Activated CD4-positive, alpha-beta T cell treated with anti-CD3 and anti-CD28 coated beads, Interleukin-2, amount 50 U/mL, for 4 hours (primary cell): Measurements from ENCODE around the gene ROR1.

ENCODE experiments used
- DNase-seq, 2 experiments: peaks; one replicate each; pipeline ENCODE4 v3.0.0-alpha.2; 2020

The ROR1 gene

DNA sequence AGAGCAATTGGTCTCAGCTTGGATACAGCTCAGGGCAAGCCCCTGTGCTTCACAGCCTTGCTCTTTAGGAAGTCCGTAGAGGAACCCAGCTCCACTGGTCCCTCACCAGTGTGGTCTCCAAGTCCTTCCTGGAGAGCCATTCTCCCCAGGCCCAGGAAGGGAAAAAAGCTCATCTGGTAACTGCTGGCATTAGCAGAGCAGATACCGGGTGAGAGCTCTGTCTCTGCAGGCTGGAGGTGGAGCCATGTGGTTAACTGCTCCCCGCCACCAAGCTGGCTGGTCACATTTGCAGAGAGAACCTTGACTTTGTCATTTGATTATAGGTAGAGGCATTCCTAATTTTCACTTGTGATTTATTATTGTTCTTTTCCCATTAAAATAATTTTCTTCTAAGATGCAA lies 169.6 kb downstream of the ROR1 start:
- no peak for DNase-seq

DNA sequence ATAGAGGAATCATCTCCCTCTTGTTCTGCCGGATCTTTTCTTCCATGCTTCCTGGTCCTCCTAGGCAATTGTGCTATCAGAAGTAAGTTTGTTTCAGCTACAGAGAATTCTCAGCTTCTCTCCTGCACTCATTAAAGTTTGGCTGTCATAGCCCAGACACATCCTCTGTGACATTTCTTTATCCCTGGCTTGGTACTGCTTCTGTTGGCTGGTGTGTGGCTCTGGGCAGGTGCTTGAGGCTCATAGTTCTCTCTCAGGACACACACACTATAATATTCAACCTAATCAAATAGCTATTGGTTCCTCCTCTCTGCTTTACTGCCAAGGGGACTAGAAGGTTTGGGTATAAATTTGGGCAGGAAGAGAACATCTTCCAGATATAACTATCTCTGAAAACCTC lies 172.1 kb downstream of the ROR1 start:
- DNase-seq, result no peak

DNA sequence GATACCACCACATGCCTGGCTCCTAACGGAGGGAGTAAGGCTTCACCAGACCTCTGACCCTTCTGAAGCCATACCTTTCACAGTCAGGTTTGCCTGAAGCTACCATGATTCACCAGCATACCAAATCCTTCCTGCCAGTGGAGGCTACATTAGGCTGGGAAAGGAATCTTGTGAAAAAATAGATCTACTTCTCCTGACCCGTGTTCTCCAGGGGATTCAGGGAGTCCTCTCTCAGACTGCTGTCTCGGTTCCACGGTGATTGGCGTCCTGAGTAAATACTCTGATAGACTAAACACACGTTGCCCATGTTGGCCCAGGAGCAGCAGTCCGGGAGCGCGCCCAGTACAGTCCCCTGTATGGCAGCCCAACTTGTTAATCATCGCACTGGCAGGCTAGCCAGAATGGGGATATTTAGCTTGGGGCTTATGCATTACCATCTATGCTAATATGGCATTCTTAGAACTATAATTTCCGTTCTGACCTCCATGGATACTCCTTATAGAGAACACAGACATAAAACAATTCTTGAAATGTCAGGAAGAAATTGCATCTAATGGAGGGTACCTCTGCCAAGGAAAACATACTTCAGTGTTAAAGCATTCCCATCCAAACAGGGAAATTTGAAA lies 173.2 kb downstream of the ROR1 start:
- DNase-seq, result no peak

DNA sequence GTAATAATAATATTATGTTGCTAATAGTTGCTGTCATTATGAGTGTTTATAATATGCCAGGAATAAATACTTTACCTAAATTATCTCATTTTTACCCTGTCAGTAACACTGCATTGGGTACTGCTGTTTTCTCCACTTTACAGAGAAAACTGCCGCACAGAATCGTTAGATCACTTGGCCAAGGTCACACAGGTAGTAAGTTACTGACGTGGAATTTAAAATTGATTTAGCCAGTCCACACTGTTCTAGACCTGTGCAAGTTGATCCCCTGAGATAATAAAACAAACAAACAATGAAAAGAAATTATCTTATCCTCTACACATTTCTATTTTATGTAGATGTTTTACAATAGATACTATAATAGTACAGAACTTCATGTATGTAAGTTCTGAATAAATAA lies 174.1 kb downstream of the ROR1 start:
- DNase-seq, result no peak

DNA sequence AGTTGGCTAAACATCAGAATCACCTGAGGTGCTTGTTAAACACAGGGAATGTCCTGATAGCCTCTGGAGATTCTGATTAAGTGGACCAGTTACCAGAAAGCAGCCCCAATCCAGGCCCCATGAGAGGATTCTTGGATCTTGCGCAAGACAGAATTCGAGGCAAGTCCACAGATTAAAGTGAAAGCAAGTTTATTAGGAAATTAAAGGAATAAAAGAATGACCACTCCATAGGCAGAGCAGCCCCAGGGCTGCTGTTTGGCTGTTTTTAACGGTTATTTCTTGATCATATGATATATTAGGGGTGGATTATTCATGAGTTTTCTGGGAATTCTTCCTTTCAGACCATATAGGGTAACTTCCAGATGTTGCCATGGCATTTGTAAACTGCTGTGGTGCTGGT lies 176.2 kb downstream of the ROR1 start:
- DNase-seq, result no peak

DNA sequence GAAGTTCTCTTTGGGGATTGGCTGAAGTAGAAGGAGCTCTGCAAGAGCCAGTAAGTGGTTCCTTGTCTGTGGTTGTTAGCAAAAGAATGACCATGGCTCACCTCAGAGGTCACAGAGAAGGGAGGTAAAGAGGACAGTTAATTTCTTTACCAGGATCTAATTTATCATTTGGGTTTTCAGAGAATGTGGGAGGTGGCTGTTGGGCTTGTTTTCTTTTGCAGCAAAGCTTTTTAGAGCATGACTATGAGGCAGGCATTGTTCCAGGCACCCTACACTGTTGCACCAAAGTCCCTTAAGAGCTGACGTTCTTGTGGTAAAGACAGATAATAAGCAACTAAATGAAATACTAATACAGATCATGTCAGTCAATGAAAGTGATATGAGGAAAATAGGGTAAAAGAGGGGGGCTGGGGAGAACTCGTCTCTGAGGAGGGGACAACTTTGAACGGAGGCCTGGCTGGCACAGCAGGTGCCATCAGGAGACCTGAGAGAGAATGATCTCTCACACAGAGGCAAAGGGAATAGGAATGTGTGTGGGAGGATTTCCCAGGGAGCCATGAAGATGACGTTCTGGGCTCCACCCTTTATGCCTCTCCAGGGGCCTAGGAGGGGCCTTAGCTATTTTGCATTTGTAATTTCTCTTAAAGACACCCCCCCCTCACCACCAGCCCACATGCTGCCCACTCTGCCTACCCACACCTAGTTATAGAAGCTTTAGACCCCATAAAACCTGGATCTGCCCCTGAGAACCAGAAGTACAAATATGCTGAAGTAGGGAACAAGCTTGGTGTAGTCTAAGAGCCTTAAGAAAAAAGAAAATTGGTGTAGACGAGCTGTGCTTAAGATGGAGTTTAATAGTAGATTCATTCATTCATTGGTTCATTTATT lies 177.5 kb downstream of the ROR1 start:
- no peak for DNase-seq

DNA sequence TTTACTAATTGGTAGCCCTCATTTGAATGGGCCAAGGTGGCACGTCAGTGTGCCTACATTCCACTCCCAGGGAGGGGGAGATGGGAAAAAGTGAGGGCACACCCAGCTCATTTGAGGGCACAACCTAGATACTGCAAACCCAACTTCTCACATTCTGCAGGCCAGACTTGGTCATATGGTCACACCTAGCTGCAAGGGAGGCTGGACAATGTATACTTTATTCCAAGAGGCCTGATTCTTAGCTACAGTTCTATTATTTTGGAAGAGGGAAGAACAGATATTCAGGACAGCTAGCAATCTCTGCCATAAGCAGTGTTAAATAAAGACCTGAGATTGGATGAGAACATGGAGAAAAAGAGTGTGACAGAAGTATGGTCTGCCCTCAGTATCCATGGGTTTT lies 180.4 kb downstream of the ROR1 start:
- no peak for DNase-seq

DNA sequence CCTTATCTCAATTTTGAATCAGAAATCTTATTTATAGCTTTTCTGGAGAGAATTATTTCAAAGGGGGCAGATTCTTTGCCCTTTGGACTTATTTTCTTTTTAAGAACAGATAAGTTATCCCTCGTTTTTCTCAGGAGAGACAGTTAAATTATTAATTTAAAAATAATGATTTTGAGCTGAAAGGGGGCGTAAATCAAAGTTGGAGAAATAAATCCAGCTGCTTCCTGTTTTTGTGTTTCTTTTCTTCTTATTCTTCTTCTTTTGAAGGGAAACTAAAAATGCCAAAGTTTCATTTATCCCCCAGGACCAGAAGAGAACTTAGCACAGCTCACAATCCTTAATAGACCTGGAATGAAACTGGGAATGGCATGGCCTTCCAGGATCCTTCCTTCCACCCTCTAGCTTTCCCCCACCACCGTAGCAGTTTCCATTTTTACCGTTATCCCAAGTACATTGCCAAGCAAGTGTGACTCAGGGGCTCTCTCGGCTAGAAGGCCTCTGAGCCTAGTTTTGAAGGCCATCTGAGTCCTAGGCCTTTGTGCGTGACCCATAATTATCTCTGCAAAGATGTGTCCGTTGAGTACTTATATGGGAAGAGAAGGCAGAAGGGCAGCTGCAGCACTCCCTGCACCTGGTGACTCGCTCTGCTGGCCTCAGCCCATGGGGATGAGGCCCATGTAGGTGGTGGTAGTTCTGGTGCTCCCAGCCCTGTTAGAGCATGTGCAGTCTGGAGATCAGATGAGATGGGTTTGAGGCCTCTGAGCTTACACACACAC lies 181.7 kb downstream of the ROR1 start:
- DNase-seq, result no peak

DNA sequence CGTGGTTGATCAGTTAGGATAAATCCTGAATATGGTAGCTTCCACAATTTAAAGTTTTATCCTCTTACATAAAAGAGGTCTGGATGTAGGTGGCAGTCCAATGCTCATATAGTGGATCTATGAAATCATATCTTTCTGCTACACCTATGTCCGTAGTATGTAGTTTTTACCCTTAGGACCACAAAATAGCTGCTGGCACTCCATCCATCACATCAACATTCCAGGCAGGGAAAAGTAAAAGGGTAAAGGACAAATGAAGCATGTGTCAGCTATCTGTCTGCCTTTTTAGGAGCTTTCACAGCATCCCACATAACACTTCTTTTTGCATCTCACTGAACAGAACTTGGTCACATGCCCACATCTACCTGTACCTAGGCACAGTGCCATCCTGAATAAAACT lies 184.7 kb downstream of the ROR1 start:
- no peak for DNase-seq

DNA sequence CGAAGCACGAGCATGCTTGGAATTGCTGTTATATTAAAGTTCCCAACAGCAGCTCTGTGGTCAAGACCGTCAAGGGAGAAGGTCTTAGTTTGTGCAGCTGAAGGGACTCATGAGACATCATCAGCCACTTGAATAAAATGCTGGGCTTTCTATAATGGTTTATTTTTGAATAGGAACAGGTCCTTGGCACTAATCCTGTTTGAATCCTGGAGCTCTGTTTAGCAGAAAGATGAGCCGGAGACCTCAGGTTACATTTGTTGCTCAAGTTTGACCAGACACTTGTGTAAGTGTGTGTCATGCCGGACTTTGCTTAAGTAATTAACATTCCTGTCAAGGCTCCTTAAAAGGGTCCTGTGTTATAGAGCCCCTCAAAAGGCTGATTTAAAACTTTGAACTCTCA lies 186.5 kb downstream of the ROR1 start:
- DNase-seq, result no peak

DNA sequence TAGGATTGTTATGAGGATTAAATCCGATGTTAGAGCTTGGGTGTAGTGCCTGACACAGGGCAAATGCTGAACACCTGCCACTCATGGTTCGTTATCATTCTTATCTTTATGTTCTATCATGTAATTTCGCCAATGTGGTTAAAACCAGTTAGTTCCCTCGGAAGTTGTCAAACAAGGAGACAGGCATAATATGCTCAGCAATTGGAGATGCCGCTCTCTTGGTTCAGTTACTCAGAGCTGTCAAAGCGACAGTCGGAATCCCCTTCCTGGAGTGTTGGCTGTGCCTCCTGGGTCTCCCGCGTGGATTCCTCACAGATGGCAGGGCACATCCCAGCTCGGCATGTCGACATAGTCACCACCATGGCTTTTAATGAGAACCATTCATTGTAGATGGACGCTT lies 192.2 kb downstream of the ROR1 start:
- DNase-seq, result no peak

DNA sequence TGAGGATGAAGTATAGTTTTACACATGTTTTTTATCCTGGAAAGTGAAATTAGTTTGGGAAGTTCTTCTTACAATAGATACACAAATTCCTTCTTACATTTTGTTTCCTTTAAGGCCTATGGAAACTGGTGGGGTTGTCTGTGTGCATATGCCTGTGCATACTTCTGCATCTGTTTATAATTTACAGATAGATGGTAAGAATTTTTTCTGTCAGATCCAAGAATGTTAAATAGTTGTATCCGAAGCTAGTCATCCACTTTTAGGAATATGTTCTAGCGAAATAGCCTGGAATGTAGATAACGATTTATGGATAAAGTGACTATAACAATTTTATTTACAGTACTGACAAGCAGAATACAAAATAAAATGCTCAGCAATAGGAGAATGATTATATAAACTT lies 194.1 kb downstream of the ROR1 start:
- no peak for DNase-seq

DNA sequence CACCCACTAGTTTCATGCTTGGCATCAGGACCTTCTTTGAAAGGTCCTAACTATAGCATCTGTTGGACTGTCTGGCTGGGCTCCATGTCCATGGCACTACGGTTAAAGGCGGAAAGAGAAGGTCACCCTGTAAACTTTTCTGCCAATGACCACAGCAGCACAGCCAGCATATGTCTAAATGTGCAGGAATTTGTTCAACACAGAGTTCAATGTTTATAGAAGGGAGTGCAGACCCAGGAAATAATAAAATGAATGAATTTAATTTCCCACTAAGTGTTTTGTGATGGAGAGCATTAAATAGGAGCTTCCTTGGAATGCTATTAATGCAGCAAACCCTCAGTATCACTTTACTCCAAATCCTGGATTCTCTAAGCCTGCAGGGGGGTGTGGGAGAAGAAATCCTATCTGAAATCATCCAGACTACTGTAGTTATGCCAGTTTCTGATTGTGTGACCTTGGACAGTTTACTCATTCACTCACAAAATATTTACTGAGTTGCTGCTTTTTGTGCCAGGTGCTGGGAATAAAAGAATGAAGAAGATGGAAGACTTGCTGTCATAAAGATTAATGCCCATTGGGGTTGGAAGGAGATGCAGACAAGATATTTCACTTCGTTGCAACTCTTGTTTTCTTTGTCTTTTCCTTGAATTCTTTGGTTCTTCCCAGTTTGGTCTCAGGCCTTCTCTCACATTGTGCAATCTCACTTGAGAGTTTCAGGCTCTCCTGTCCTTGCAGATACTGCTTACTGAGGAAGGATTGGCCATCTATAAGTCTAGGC lies 195.0 kb downstream of the ROR1 start:
- DNase-seq, result no peak

DNA sequence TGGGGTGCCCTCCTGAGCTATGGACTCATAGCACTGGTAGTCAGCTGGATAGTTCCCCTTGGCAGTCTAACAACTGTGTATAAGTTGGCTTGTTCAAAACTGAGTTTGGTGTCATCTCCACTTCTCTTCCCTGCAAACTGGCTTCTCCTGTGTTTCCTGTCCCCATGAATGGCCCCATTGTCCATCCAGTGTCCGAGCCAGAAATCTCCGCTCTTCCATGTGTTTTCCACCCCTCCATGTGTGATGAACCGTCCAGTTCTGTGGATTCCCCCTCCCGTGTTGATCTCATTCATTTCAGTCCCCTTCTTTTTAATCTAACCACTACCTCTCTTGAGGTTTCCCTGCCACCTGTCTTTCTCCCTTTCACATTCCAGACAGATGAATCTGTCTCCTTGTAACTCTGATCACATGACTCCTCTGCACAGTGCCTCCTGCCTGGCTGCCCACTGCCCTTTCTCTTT lies 195.7 kb downstream of the ROR1 start:
- DNase-seq, result no peak

DNA sequence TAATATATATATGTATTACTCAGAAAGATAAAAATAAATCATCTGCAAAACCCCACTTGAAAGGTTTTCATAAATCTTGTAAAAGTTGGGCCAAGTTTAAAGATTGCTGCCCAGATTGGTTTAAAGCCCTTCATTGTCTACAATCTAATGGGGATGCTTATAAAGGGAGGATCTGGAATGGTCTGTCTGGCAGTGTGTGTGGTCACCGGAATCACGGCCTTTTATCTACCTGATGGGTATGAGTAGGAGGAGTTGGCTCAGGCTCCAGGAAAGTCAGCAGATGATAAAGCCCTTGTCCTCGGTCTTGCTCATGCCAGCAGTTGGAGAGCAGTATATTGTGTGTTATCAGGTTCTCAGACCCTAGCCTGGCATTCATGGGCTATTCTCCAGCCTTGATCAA lies 197.7 kb downstream of the ROR1 start:
- DNase-seq, result no peak

DNA sequence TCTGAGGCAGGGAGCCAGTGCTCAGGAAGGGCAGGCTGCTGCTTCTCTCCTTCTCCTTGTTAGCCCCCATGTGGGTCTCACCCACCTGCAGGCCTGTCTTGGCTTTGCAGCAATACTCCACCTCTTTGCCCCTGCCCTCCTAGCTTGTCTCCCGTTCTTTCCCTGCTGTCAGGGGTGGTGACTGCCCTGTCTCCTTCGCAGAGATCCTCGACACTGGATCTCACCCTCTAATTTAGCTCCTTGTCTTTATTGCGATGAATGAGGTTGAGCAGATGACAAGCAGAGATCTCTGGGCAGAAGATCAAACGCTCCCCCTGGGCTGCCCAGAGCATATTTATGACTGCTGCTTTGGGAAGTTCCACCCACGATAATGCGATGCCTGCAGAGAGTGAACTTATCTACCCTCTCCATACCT lies 199.2 kb downstream of the ROR1 start:
- DNase-seq, result no peak

DNA sequence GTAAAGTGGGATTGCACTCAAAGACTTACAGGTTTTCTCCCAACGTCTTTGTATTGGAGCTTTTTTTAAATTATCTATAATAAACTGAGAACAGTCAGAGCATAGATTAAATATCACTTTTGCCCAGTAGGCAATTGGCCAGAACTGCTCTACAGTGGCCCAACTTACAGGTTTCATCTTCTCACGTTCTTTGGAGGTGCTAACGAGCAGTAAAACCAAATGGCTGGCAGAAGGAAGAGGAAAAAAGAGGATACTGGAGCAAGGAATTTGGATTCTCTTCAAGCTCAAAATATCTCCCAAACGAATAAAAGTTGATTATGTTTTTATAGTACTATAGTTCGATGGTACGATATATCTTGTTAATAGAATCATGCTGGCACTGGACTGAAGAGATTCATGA lies 201.1 kb downstream of the ROR1 start:
- DNase-seq, result no peak

DNA sequence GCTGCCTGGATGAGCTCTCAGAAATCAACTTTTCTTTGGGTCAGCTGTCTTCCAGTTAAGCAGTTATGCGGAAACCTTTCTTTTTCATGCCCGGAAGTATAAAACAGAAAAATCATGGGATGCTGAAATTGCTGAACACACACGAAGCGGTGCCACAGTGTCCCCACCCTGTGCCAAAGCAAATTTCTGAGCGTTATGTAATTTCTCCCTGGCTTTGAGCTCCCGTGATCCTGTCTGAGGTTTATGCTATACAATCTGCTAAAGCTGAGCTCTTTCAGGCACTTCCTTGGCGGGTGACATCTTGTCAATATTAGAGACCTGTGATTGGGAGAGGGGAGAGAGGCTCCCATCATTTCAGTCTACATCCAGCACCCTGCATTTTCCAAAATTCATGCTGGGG lies 201.7 kb downstream of the ROR1 start:
- DNase-seq, result no peak

DNA sequence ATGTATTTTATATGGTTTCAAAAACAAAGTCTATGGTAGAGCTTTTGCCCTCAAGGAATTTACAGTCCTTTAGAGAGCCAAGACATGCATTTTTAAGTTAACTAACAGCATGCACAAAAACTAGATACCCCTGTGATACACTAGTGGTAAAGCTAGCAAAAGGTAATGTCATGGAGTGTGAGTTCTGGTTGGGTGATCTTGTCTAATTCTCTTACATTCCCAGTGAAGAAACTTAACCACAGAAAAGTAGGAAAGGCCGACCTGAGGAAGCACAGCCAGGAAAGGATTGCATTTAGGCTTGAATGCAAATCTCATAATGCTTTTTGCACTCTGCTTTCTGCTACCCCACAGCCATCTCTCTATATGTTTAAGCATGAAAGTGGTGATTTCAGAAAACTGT lies 202.2 kb downstream of the ROR1 start:
- no peak for DNase-seq

DNA sequence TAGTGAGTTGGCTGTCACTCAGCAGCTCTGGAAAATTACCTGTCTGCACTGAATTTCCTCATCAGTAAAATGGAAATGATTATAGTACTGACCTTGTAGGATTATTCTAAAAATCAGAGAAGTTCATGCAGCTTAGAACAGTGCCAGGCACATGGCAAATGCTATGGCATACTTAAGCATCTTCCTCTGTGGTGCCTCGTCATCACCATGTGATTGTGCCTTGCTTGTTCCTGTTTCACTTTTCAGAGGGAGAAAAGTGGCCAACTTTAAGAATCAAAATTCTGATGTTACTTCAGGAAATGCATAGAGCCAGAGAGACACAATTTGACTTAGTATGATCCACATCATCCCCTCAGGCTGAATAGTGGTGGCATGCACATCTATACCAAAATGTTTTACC lies 203.6 kb downstream of the ROR1 start:
- DNase-seq, result no peak

DNA sequence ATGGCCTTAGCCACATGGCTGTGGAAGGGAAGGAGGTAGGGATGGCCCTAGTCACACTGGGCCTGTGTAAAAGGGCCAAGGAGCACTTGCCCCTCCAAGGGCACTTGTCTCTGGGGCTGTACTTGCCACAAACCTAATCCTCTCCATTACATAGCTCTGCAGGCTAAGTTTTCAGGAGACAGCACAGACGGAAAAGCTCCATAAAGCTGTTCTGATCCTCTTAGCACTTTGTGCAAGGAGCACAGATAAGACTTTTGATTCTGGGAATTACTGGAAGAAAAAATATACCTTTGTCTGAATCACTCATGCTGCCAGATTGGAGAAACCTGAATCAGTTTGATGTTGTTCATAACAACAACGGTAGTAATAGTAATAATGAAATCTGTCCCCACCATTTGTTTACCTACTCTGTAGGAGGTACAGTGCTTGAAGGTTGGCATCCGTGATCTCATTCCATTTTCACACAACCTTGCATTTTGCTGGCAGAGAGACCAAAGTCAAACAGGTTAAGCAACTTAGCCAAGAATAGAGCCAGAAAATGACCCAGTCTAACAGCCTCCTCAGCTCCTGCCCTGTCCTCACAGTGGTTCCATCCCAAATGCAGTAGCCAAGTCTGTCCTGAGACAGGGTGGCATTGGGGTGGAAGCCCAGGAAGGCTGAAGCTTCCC lies 207.1 kb downstream of the ROR1 start:
- DNase-seq, result no peak

DNA sequence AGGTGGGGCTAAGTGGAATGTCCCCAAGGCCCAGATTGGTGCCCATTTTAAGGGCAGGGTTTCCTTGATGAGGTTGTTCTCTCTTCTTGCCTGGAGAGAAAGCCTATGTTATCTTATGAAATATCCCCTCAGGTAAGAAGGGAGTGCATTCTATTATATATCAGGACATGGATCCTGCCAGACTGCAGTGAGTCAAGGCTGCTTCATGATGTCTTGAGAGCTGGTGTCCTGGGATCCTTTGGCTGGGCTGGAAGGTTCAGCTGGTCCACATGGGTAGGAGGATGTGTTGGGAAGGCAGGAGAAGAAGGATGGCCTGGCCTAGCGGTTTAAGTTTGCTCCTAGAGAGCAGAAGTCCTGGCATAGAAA lies 207.6 kb downstream of the ROR1 start:
- DNase-seq, result no peak

DNA sequence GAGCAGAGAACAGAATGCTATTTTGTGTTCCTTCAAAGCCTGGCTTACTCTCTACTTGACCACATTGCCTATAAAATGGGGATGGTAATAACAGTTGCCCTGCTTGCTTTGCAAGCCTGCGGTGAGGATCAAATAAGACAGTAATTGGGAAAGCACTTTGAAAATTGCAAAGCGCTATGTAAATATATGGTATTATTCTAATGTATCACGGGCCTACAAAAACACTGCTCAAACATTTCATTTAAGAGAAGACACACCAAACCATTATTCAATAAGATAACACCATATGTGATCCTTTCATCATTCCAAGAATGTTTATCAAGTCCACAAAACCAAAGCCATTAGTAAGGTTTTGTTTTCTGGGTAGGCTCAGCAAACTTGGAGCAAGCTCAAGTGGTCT lies 208.4 kb downstream of the ROR1 start:
- DNase-seq, result no peak
